Esophagus squamous epithelium (tissue), 4 donors: Measurements from ENCODE around the gene SLC25A22.

Experiments used
- CTCF ChIP-seq, 6 experiments: fragments of 450-650 bp in 4 of 6; fragments of 200-600 bp in 2 of 6; sonication (generic) in 2 of 6; IDR thresholded peaks; one replicate each; pipeline ENCODE4 v1.5.1; 2016 to 2019; ENCODE audit warnings: antibody characterized with exemption in 6 of 6, mild to moderate bottlenecking in 4 of 6, moderate library complexity in 4 of 6
- POLR2A ChIP-seq, 4 donors: fragments of 450-650 bp; IDR thresholded peaks; one replicate each; pipeline ENCODE4 v1.6.1; 2017; ENCODE audit warnings: antibody characterized with exemption in 4 of 4, mild to moderate bottlenecking in 4 of 4, moderate library complexity in 3 of 4

GRCh38 chr11:838441-839279 lies 40.6 kb upstream of the SLC25A22 start:
- no peak for TF ChIP-seq POLR2A (IDR thresholded peaks at IDR 0.05)
- no peak for TF ChIP-seq CTCF (IDR thresholded peaks at IDR 0.05)
